Measurements from ENCODE around the gene SPATS2L.

SPATS2L gene

GRCh38 chr2:200509612-200510433, 203.3 kb downstream of the SPATS2L start, which contains the start of gene KCTD18 (continued):
- no peak for TF ChIP-seq ZNF670 (tag by site-specific recombination; IDR thresholded peaks at IDR 0.05; ENCODE audit: low read depth)
- TF ChIP-seq ZNF404 (tag by site-specific recombination; IDR thresholded peaks at IDR 0.05) = no peak
- no peak for TF ChIP-seq ZNF664 (tag by site-specific recombination; IDR thresholded peaks at IDR 0.05)
- TF ChIP-seq ZNF660 (tag by site-specific recombination; IDR thresholded peaks at IDR 0.05) = peak; percentile 81; the same call in 1 of the 2 replicates
- no peak for TF ChIP-seq ZNF394 (tag by site-specific recombination; IDR thresholded peaks at IDR 0.05; ENCODE audit: borderline replicate concordance)
- TF ChIP-seq ZNF114 (tag by site-specific recombination; IDR thresholded peaks at IDR 0.05) = no peak
- peak; percentile 86; the same call in 1 of the 2 replicates for TF ChIP-seq PBX3 (CRISPR knock-in tag; IDR thresholded peaks at IDR 0.05)
- TF ChIP-seq ZNF510 (tag by site-specific recombination; IDR thresholded peaks at IDR 0.05; ENCODE audit: insufficient replicate concordance) = no peak
- TF ChIP-seq ZNF529 (tag by site-specific recombination; IDR thresholded peaks at IDR 0.05; ENCODE audit: insufficient replicate concordance) = no peak
- no peak for TF ChIP-seq REST (tag by site-specific recombination; IDR thresholded peaks at IDR 0.05)
- no peak for TF ChIP-seq MYNN (tag by site-specific recombination; IDR thresholded peaks at IDR 0.05; ENCODE audit: borderline replicate concordance)
- TF ChIP-seq WT1 (tag by site-specific recombination; IDR thresholded peaks at IDR 0.05) = no peak
- TF ChIP-seq ZNF2 (tag by site-specific recombination; IDR thresholded peaks at IDR 0.05) = 0 out of 2 replicates have a peak, but pooled peaks have one; percentile 31
- no peak for TF ChIP-seq ZNF776 (tag by site-specific recombination; IDR thresholded peaks at IDR 0.05; ENCODE audit: borderline replicate concordance)
- TF ChIP-seq PRDM2 (tag by site-specific recombination; IDR thresholded peaks at IDR 0.05; ENCODE audit: borderline replicate concordance) = no peak
- no peak for TF ChIP-seq ZNF19 (tag by site-specific recombination; IDR thresholded peaks at IDR 0.05; ENCODE audit: low read depth)
- no peak for TF ChIP-seq ATF2 (tag by site-specific recombination; IDR thresholded peaks at IDR 0.05; ENCODE audit: low read depth)
- no peak for TF ChIP-seq ZBTB6 (tag by site-specific recombination; IDR thresholded peaks at IDR 0.05)
- TF ChIP-seq ZBTB48 (tag by site-specific recombination; IDR thresholded peaks at IDR 0.05) = no peak
- TF ChIP-seq ZNF148 (tag by site-specific recombination; IDR thresholded peaks at IDR 0.05; ENCODE audit: borderline replicate concordance) = no peak
- no peak for TF ChIP-seq ZBTB7A (tag by site-specific recombination; IDR thresholded peaks at IDR 0.05; ENCODE audit: low read depth)
- no peak for TF ChIP-seq ZNF138 (tag by site-specific recombination; IDR thresholded peaks at IDR 0.05; ENCODE audit: borderline replicate concordance)

All from HEK293 (cell line).